MCF 10A (cell line): Measurements from ENCODE around the gene EXOC3. TPM values are rescaled to one million over a fixed set of nuclear protein-coding genes. Genes with fewer than 3 reads are reported as not detected.

Source experiments
- BruUV-seq: library from RNA; stranded (reverse); fragments of 400-500 nt; replicated peaks from 2 replicates; lab custom pipeline; 2021; lab: Mats Ljungman, UMichigan
- CTCF ChIA-PET: fragments of 300-600 bp; sonication (Branson Sonifier 250); formaldehyde crosslinking; extraction: SDS; loops from one replicate; lab custom pipeline; 2021; ENCODE audit warnings: antibody characterized with exemption, inconsistent platforms; lab: Yijun Ruan, JAX
- POLR2A ChIA-PET: fragments of 300-600, 350-650 bp; sonication (Branson Sonifier 250); formaldehyde crosslinking; extraction: SDS; loops from one replicate; lab custom pipeline; 2020; ENCODE audit warnings: antibody characterized with exemption, inconsistent platforms; lab: Yijun Ruan, JAX
- DNase-seq: peaks from one replicate; pipeline ENCODE4 v3.0.0-alpha.2; 2018; ENCODE audit not compliant: unreplicated experiment
- H3K27ac Mint-ChIP-seq: one replicate; pipeline ENCODE4 v1.8.0; 2022; ENCODE audit warnings: mild to moderate bottlenecking, low read depth, mixed read lengths; ENCODE audit not compliant: unreplicated experiment
- H3K27me3 Mint-ChIP-seq: one replicate; pipeline ENCODE4 v1.8.0; 2022; ENCODE audit warnings: mixed read lengths; ENCODE audit not compliant: insufficient read depth, unreplicated experiment
- H3K36me3 Mint-ChIP-seq: one replicate; pipeline ENCODE4 v1.8.0; 2022; ENCODE audit warnings: mild to moderate bottlenecking, moderate library complexity, mixed read lengths; ENCODE audit not compliant: insufficient read depth, unreplicated experiment
- H3K4me1 Mint-ChIP-seq: one replicate; pipeline ENCODE4 v1.8.0; 2022; ENCODE audit warnings: mixed read lengths; ENCODE audit not compliant: insufficient read depth, unreplicated experiment
- H3K4me3 Mint-ChIP-seq: one replicate; pipeline ENCODE4 v1.8.0; 2022; ENCODE audit warnings: mild to moderate bottlenecking, moderate library complexity, mixed read lengths; ENCODE audit not compliant: unreplicated experiment
- H3K9me3 Mint-ChIP-seq: one replicate; pipeline ENCODE4 v1.8.0; 2022; ENCODE audit warnings: mixed read lengths; ENCODE audit not compliant: unreplicated experiment
- intact Hi-C: fragments of 100-400 bp; cut with micrococcal nuclease; formaldehyde crosslinking; loops from 2 replicates; pipeline ENCODE4 v1.14.1; 2022
- total RNA-seq: library from RNA; stranded (reverse); gene quantifications from 2 replicates; pipeline ENCODE4 v1.2.3, GENCODE V29; 2022
- TF ChIP-seq, protein P1 (sequence below): fragments of 200-600 bp; IDR thresholded peaks from one replicate; pipeline ENCODE4 v1.8.0; 2022; ENCODE audit warnings: antibody characterized with exemption, mild to moderate bottlenecking; ENCODE audit not compliant: unreplicated experiment

EXOC3 gene
- total RNA-seq, 1 experiment from 2014 or later, result 44.1 TPM

GRCh38 chr5:476814-477175, 33.8 kb downstream of the EXOC3 start:
- BruUV-seq, result no TSS peak
- no peak for DNase-seq
- intact Hi-C loops, result loop anchor here (10.0 kb wide), 1 partner anchor 438 kb away; no protein-coding TSS in a partner anchor
- Mint-ChIP-seq H3K9me3 (no peaks in the 10 kb centered on the region), H3K36me3 (peaks cover 11% of the 10 kb centered on the region), H3K27ac (no peak overlapping the region), H3K4me3 (no peak overlapping the region), H3K27me3 (peaks cover 14% of the 10 kb centered on the region), H3K4me1 (peaks cover 8% of the 10 kb centered on the region)
- ChIA-PET CTCF (interaction anchor here (0.6 to 0.7 kb wide), 4 partner anchors 19 to 867 kb away, joined by 3 to 4 read pairs (median 3); no protein-coding TSS in a partner anchor), POLR2A (interaction anchor here (0.6 kb wide), 1 partner anchor 16 kb away, joined by 3 read pairs; no protein-coding TSS in a partner anchor)
- TF ChIP-seq, protein P1, sequence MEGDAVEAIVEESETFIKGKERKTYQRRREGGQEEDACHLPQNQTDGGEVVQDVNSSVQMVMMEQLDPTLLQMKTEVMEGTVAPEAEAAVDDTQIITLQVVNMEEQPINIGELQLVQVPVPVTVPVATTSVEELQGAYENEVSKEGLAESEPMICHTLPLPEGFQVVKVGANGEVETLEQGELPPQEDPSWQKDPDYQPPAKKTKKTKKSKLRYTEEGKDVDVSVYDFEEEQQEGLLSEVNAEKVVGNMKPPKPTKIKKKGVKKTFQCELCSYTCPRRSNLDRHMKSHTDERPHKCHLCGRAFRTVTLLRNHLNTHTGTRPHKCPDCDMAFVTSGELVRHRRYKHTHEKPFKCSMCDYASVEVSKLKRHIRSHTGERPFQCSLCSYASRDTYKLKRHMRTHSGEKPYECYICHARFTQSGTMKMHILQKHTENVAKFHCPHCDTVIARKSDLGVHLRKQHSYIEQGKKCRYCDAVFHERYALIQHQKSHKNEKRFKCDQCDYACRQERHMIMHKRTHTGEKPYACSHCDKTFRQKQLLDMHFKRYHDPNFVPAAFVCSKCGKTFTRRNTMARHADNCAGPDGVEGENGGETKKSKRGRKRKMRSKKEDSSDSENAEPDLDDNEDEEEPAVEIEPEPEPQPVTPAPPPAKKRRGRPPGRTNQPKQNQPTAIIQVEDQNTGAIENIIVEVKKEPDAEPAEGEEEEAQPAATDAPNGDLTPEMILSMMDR, result no peak

- CTCF ChIA-PET, result interaction anchor here (0.6 to 0.7 kb wide), 3 partner anchors 19 to 866 kb away, joined by 3 to 4 read pairs (median 3); no protein-coding TSS in a partner anchor
- Mint-ChIP-seq H3K4me3 (no peak overlapping the region), H3K4me1 (peaks cover 6% of the 10 kb centered on the region), H3K36me3 (peaks cover 11% of the 10 kb centered on the region), H3K27ac (no peak overlapping the region), H3K27me3 (peaks cover 14% of the 10 kb centered on the region), H3K9me3 (no peaks in the 10 kb centered on the region)
- TF ChIP-seq, protein P1, result no peak
- intact Hi-C loops, result loop anchor here (10.0 kb wide), 1 partner anchor 438 kb away; no protein-coding TSS in a partner anchor
- no TSS peak for BruUV-seq
- DNase-seq, result no peak
- POLR2A ChIA-PET, result interaction anchor here (0.6 kb wide), 1 partner anchor 16 kb away, joined by 3 read pairs; no protein-coding TSS in a partner anchor
Observed at GRCh38 chr5:477247-477646, 34.3 kb downstream of the EXOC3 start.

- BruUV-seq, result no TSS peak
- TF ChIP-seq, protein P1, result no peak
- H3K4me3 Mint-ChIP-seq, result no peak overlapping the region
- DNase-seq, result no peak
- no peaks in the 10 kb centered on the region for H3K9me3 Mint-ChIP-seq
- H3K4me1 Mint-ChIP-seq, result peaks cover 6% of the 10 kb centered on the region
- H3K27ac Mint-ChIP-seq, result no peak overlapping the region
- intact Hi-C loops, result loop anchor here (10.0 kb wide), 1 partner anchor 437 kb away; no protein-coding TSS in a partner anchor
- peaks cover 11% of the 10 kb centered on the region for H3K36me3 Mint-ChIP-seq
- ChIA-PET POLR2A (no interaction called here), CTCF (no interaction called here)
- peaks cover 14% of the 10 kb centered on the region for H3K27me3 Mint-ChIP-seq
Observed at GRCh38 chr5:477871-478270, 34.9 kb downstream of the EXOC3 start.

DNA sequence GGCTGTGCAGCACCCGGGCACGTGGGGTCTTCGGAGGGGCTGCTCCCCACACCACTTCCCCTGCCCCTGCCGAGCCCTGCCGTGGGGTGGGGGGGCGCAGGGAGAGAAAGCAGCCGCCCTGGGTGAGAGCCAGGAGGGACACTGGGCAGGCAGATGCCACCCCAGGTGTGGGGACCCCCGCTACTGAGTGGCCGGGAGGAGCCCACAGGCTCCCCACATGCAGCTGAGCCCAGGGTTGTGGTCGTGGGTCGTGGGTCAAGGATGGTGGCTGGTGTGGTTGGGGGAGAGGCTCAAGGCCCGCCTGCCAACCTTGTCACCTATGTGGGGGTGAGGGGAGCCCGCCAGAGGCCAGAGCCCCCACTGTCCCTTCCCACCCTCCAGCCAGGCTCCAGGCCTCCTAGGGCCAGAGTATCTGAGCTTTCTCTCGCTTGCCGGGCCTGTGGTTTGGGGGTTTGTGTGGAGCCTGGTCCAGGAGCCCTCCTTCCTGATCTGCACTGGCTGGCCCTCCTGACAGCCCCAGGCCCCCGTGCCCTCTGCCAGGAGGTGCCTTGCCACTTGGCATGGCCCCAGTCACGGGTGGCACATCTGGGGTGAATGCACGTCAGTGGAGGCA, 35.5 kb downstream of the EXOC3 start:
- no TSS peak for BruUV-seq
- Mint-ChIP-seq H3K9me3 (no peaks in the 10 kb centered on the region), H3K4me3 (no peak overlapping the region), H3K36me3 (peaks cover 11% of the 10 kb centered on the region), H3K4me1 (peaks cover 6% of the 10 kb centered on the region), H3K27ac (no peak overlapping the region), H3K27me3 (peaks cover 14% of the 10 kb centered on the region)
- DNase-seq, result no peak
- CTCF ChIA-PET, result no interaction called here
- POLR2A ChIA-PET, result no interaction called here
- intact Hi-C loops, result loop anchor here (10.0 kb wide), 1 partner anchor 436 kb away; no protein-coding TSS in a partner anchor
- TF ChIP-seq, protein P1, result no peak
